Natural killer cell (primary cell): ENCODE data around the gene MMP2. TPM values are rescaled to one million over a fixed set of nuclear protein-coding genes. Genes with fewer than 3 reads are reported as not detected.

Source experiments
- ATAC-seq, 3 donors: fragments of 150-1000 bp in 2 of 3; fragments of 200-7000 bp in 1 of 3; cut with Tn5 transposase; 1 replicate in 1 of 3; 2 replicates in 2 of 3; pipeline ENCODE4 v1.10.0; 2021; ENCODE audit warnings: mild to moderate bottlenecking in 2 of 3, moderate library complexity in 2 of 3
- DNase-seq, 2 donors: peaks; one replicate each; pipeline versions ENCODE4 v3.0.0 to v3.0.0-alpha.2; 2013 to 2021; ENCODE audit warnings: mixed read lengths in 1 of 2
- H3K27ac ChIP-seq: one replicate; pipeline ENCODE4 v1.5.1; 2013; ENCODE audit warnings: mild to moderate bottlenecking, low read length
- H3K27me3 ChIP-seq: one replicate; pipeline ENCODE4 v1.6.1; 2013; ENCODE audit warnings: low read length; ENCODE audit not compliant: control insufficient read depth, insufficient read depth
- H3K36me3 ChIP-seq: one replicate; pipeline ENCODE4 v1.6.1; 2013; ENCODE audit warnings: low read length; ENCODE audit not compliant: control insufficient read depth, insufficient read depth
- H3K4me1 ChIP-seq: one replicate; pipeline ENCODE4 v1.6.1; 2013; ENCODE audit warnings: low read length; ENCODE audit not compliant: control insufficient read depth, insufficient read depth
- H3K4me3 ChIP-seq: one replicate; pipeline ENCODE4 v1.5.1; 2013; ENCODE audit warnings: low read length
- H3K9me3 ChIP-seq: one replicate; pipeline ENCODE4 v1.6.1; 2013; ENCODE audit warnings: low read length; ENCODE audit not compliant: control insufficient read depth, insufficient read depth
- H3K27ac Mint-ChIP-seq, 2 donors: one replicate each; pipeline ENCODE4 v1.8.0; 2022; ENCODE audit warnings: mild to moderate bottlenecking in 2 of 2, mixed read lengths in 2 of 2, moderate library complexity in 1 of 2
- H3K27me3 Mint-ChIP-seq, 2 donors: one replicate each; pipeline ENCODE4 v1.8.0; 2022; ENCODE audit warnings: low read depth in 2 of 2, mixed read lengths in 2 of 2
- H3K36me3 Mint-ChIP-seq: one replicate; pipeline ENCODE4 v1.8.0; 2022; ENCODE audit warnings: mixed read lengths
- H3K4me1 Mint-ChIP-seq, 2 donors: one replicate each; pipeline ENCODE4 v1.8.0; 2022; ENCODE audit warnings: mixed read lengths in 2 of 2
- H3K4me3 Mint-ChIP-seq: one replicate; pipeline ENCODE4 v1.8.0; 2022; ENCODE audit warnings: mild to moderate bottlenecking, moderate library complexity, mixed read lengths
- H3K9me3 Mint-ChIP-seq, 2 donors: one replicate each; pipeline ENCODE4 v1.8.0; 2022; ENCODE audit warnings: mixed read lengths in 2 of 2
- WGBS: methylation state at CpG from one replicate; pipeline ENCODE4 v1.1.7; 2013; ENCODE audit warnings: missing lambda C conversion rate; ENCODE audit not compliant: insufficient coverage; 5-methylcytosine and 5-hydroxymethylcytosine counted together
- intact Hi-C: fragments of 100-400 bp; cut with micrococcal nuclease; formaldehyde crosslinking; loops from one replicate; pipeline ENCODE4 v1.14.2; 2022
- total RNA-seq, 4 donors: library from RNA; stranded (reverse); fragments of 120-200 nt in 1 of 4; gene quantifications; one replicate each; pipeline versions ENCODE4 v1.2.3 to v1.2.4, GENCODE V29; 2013 to 2022
- TF ChIP-seq, protein P1 (sequence below): fragments of 200-600 bp; IDR thresholded peaks from one replicate; pipeline ENCODE4 v1.8.0; 2022; ENCODE audit warnings: antibody characterized with exemption

Gene MMP2
- total RNA-seq, 3 donors from 2014 or later (not counting 1 experiment from before 2014, with no cell fraction given): not detected

DNA sequence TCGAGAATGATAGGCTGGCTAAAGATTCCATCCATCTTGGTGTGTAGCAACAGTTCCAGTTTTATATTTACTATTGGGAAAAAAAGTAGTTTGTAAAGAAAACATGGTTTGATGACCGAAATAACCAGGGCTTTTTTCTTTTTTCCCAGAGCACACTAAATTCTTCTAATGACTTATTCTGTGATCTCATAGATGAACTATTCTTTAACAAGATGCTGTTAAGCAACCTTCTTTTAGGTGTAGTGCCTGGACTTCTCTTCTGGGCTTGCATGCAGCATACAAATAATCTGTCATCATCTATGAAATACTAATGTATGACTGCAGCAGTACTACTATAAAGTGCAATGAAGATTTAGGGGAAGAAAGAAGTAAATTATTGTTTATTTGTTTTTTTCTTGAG is 76.4 kb downstream of the MMP2 start:
- TF ChIP-seq, protein P1, sequence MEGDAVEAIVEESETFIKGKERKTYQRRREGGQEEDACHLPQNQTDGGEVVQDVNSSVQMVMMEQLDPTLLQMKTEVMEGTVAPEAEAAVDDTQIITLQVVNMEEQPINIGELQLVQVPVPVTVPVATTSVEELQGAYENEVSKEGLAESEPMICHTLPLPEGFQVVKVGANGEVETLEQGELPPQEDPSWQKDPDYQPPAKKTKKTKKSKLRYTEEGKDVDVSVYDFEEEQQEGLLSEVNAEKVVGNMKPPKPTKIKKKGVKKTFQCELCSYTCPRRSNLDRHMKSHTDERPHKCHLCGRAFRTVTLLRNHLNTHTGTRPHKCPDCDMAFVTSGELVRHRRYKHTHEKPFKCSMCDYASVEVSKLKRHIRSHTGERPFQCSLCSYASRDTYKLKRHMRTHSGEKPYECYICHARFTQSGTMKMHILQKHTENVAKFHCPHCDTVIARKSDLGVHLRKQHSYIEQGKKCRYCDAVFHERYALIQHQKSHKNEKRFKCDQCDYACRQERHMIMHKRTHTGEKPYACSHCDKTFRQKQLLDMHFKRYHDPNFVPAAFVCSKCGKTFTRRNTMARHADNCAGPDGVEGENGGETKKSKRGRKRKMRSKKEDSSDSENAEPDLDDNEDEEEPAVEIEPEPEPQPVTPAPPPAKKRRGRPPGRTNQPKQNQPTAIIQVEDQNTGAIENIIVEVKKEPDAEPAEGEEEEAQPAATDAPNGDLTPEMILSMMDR: no peak
- no peaks in the 10 kb centered on the region for H3K4me1 ChIP-seq
- DNase-seq (no peak), ATAC-seq (no peak)
- no peak overlapping the region for H3K4me3 ChIP-seq
- no peak overlapping the region for H3K27ac ChIP-seq
- Mint-ChIP-seq H3K27me3 (peaks cover 0 to 4% of the 10 kb centered on the region in 2 donors), H3K36me3 (no peaks in the 10 kb centered on the region), H3K9me3 (peaks cover 0 to 2% of the 10 kb centered on the region in 2 donors), H3K27ac (no peak overlapping the region), H3K4me3 (no peak overlapping the region), H3K4me1 (no peaks in the 10 kb centered on the region)
- WGBS: 67% methylated on average over 1 of the region's 2 CpGs
- no peaks in the 10 kb centered on the region for H3K27me3 ChIP-seq
- no peaks in the 10 kb centered on the region for H3K36me3 ChIP-seq
- H3K9me3 ChIP-seq: no peaks in the 10 kb centered on the region
- intact Hi-C loops: no loop called here

Other genes starting within 250 kb of the MMP2 start
- not detected for gene IRX6, start 155.0 kb upstream of the MMP2 start, total RNA-seq
- 10 to 100 TPM in 1 of 3 donors, 1 to 10 TPM in 2; 1.6 to 23.5 (median 3.1) TPM for gene LPCAT2, start 29.9 kb downstream of the MMP2 start, total RNA-seq
- under 1 TPM in 1 of 3 donors, not detected in 2; 0.60 TPM for gene CAPNS2, start 87.5 kb downstream of the MMP2 start, total RNA-seq
- not detected for gene SLC6A2, start 176.8 kb downstream of the MMP2 start, total RNA-seq